SK-N-SH (cell line): ENCODE data around the gene TSEN15. TPM values are rescaled to one million over a fixed set of nuclear protein-coding genes. Genes with fewer than 3 reads are reported as not detected.
"Not testable (repeated sequence)": the region's sequence is repeated elsewhere in the genome, so short reads cannot be mapped to it uniquely, and the experiment has no call there.

Experiments
- CTCF ChIA-PET: fragments of 300-600, 350-600 bp; formaldehyde crosslinking; extraction: SDS; loops from one replicate; lab custom pipeline; 2021; lab: Yijun Ruan, JAX
- POLR2A ChIA-PET: fragments of 350-600 bp; sonication (Branson Sonifier 250); formaldehyde crosslinking; extraction: SDS; loops from one replicate; lab custom pipeline; 2020; ENCODE audit warnings: antibody characterized with exemption, inconsistent platforms; lab: Yijun Ruan, JAX
- DNase-seq: peaks from one replicate; pipeline ENCODE4 v3.0.0; 2012
- H2AFZ ChIP-seq: fragments of 200-600 bp; sonication (generic); 2 replicates; pipeline ENCODE4 v1.8.1; 2016; ENCODE audit warnings: antibody characterized with exemption, mild to moderate bottlenecking, low read depth
- H3F3A ChIP-seq: fragments of 200-600 bp; sonication (generic); replicated peaks from 2 replicates; pipeline ENCODE3; 2016; ENCODE audit warnings: antibody characterized with exemption, mild to moderate bottlenecking; ENCODE audit not compliant: insufficient read depth
- H3K27ac ChIP-seq, 2 experiments: fragments of 200-500 bp in 1 of 2; fragments of 200-600 bp in 1 of 2; sonication (Bioruptor generic) in 1 of 2; sonication (generic), shearing (Covaris generic) in 1 of 2; 2 replicates each; pipeline versions ENCODE4 v1.5.1 to v1.6.1; 2014 to 2016; ENCODE audit warnings: low read depth in 2 of 2, inconsistent platforms in 1 of 2, low read length in 1 of 2, mild to moderate bottlenecking in 1 of 2, mixed read lengths in 1 of 2
- H3K27me3 ChIP-seq: fragments of 200-600 bp; sonication (generic), shearing (Covaris generic); 2 replicates; pipeline ENCODE4 v1.6.1; 2016; ENCODE audit warnings: mixed run types; ENCODE audit not compliant: insufficient read depth
- H3K36me3 ChIP-seq, 2 experiments: fragments of 200-500 bp in 1 of 2; fragments of 200-600 bp in 1 of 2; sonication (Bioruptor generic) in 1 of 2; sonication (generic) in 1 of 2; replicated peaks in 1 of 2; 2 replicates each; pipeline versions ENCODE3 to v1.5.1; 2014 to 2016; ENCODE audit warnings: low read length in 1 of 2, mild to moderate bottlenecking in 1 of 2; ENCODE audit not compliant: insufficient read depth in 2 of 2, control insufficient read depth in 1 of 2
- H3K4me1 ChIP-seq, 2 experiments: fragments of 200-500 bp in 1 of 2; fragments of 200-600 bp in 1 of 2; sonication (Bioruptor generic) in 1 of 2; sonication (generic), shearing (Covaris generic) in 1 of 2; 2 replicates each; pipeline versions ENCODE4 v1.5.1 to v1.6.1; 2014 to 2016; ENCODE audit warnings: low read depth in 1 of 2, low read length in 1 of 2, mixed run types in 1 of 2; ENCODE audit not compliant: insufficient read depth in 2 of 2, control insufficient read depth in 1 of 2
- H3K4me2 ChIP-seq: fragments of 200-600 bp; sonication (generic), shearing (Covaris generic); 2 replicates; pipeline ENCODE4 v1.6.1; 2017; ENCODE audit warnings: mixed run types
- H3K4me3 ChIP-seq, 2 experiments: fragments of 200-500 bp in 1 of 2; fragments of 200-600 bp in 1 of 2; sonication (Bioruptor generic) in 1 of 2; sonication (generic), shearing (Covaris generic) in 1 of 2; 2 replicates each; pipeline versions ENCODE4 v1.5.1 to v1.8.1; 2014 to 2016; ENCODE audit warnings: low read depth in 2 of 2, inconsistent platforms in 1 of 2, low read length in 1 of 2, mild to moderate bottlenecking in 1 of 2, mixed read lengths in 1 of 2, moderate library complexity in 1 of 2
- H3K79me2 ChIP-seq: fragments of 200-600 bp; sonication (generic); 2 replicates; pipeline ENCODE4 v1.8.1; 2017; ENCODE audit warnings: mild to moderate bottlenecking; ENCODE audit not compliant: insufficient read depth
- H3K9ac ChIP-seq: fragments of 200-600 bp; sonication (generic); 2 replicates; pipeline ENCODE4 v1.6.1; 2017; ENCODE audit warnings: mixed run types
- H3K9me2 ChIP-seq: fragments of 200-600 bp; sonication (generic); 2 replicates; pipeline ENCODE4 v1.6.1; 2017; ENCODE audit warnings: mixed run types
- H3K9me3 ChIP-seq: fragments of 200-600 bp; sonication (generic); 2 replicates; pipeline ENCODE4 v1.6.1; 2017; ENCODE audit warnings: mixed run types, mild to moderate bottlenecking, moderate library complexity
- H4K20me1 ChIP-seq: fragments of 200-600 bp; sonication (generic); 2 replicates; pipeline ENCODE4 v1.6.1; 2017; ENCODE audit warnings: mild to moderate bottlenecking, mixed run types; ENCODE audit not compliant: insufficient read depth
- FOSL2 ChIP-seq: IDR thresholded peaks from 2 replicates; pipeline ENCODE4 v1.4.0; 2012; ENCODE audit warnings: low read depth, mild to moderate bottlenecking, moderate library complexity, borderline replicate concordance
- FOXJ3 ChIP-seq: sonication (generic); formaldehyde crosslinking; IDR thresholded peaks from 2 replicates; pipeline ENCODE4 v1.5.1; 2020; ENCODE audit warnings: mild to moderate bottlenecking, missing genetic modification reagents
- FOXM1 ChIP-seq: IDR thresholded peaks from 2 replicates; pipeline ENCODE4 v1.4.0; 2012; ENCODE audit warnings: low read depth, mild to moderate bottlenecking
- GATA2 ChIP-seq: sonication (generic); formaldehyde crosslinking; IDR thresholded peaks from 2 replicates; pipeline ENCODE4 v1.5.0; 2020; ENCODE audit warnings: mild to moderate bottlenecking, missing genetic modification reagents
- JUND ChIP-seq: IDR thresholded peaks from 2 replicates; pipeline ENCODE4 v1.4.0; 2012
- MEF2A ChIP-seq: IDR thresholded peaks from 2 replicates; pipeline ENCODE4 v1.4.0; 2012; ENCODE audit warnings: low read depth, borderline replicate concordance
- MXI1 ChIP-seq: IDR thresholded peaks from 2 replicates; pipeline ENCODE4 v1.6.1; 2012; ENCODE audit warnings: mild to moderate bottlenecking, low read depth, low read length, improper control_type of control experiment
- NFIC ChIP-seq: IDR thresholded peaks from 2 replicates; pipeline ENCODE4 v1.4.0; 2012; ENCODE audit warnings: borderline replicate concordance
- NRF1 ChIP-seq: IDR thresholded peaks from 2 replicates; pipeline ENCODE4 v1.6.1; 2012; ENCODE audit warnings: low read depth, mild to moderate bottlenecking, low read length
- POLR2AphosphoS5 ChIP-seq: IDR thresholded peaks from 2 replicates; pipeline ENCODE4 v1.6.1; 2012; ENCODE audit warnings: low read depth, low read length
- RCOR1 ChIP-seq: fragments of 150-350 bp; IDR thresholded peaks from 2 replicates; pipeline ENCODE4 v1.6.1; 2017; ENCODE audit warnings: antibody characterized with exemption, low read length
- RXRA ChIP-seq: IDR thresholded peaks from 2 replicates; pipeline ENCODE4 v1.4.0; 2012; ENCODE audit warnings: low read depth, mild to moderate bottlenecking, borderline replicate concordance
- SIN3A ChIP-seq: IDR thresholded peaks from 2 replicates; pipeline ENCODE4 v1.6.1; 2012; ENCODE audit warnings: low read depth, mild to moderate bottlenecking, low read length, moderate library complexity, borderline replicate concordance
- SMC3 ChIP-seq: IDR thresholded peaks from 2 replicates; pipeline ENCODE4 v1.6.1; 2012; ENCODE audit warnings: low read depth, low read length, improper control_type of control experiment
- TAF1 ChIP-seq: IDR thresholded peaks from 2 replicates; pipeline ENCODE4 v1.6.1; 2012; ENCODE audit warnings: low read depth, mild to moderate bottlenecking, low read length, moderate library complexity, borderline replicate concordance
- TCF12 ChIP-seq: IDR thresholded peaks from 2 replicates; pipeline ENCODE4 v1.4.0; 2012
- TEAD4 ChIP-seq: IDR thresholded peaks from 2 replicates; pipeline ENCODE4 v1.4.0; 2012; ENCODE audit warnings: mild to moderate bottlenecking, borderline replicate concordance; ENCODE audit not compliant: insufficient read depth
- WGBS: methylation state at CpG from one replicate; pipeline ENCODE4 v1.1.6; 2017; ENCODE audit warnings: low lambda C conversion rate; 5-methylcytosine and 5-hydroxymethylcytosine counted together
- polyA plus RNA-seq, 3 experiments: library from polyadenylated mRNA; depleted of rRNA; stranded (reverse); fragments of >200 nt; gene quantifications; 2 replicates each; pipeline ENCODE4 v1.2.3, GENCODE V29; 2012
- TF ChIP-seq, protein P1 (sequence below): IDR thresholded peaks from 2 replicates; pipeline ENCODE4 v1.4.0; 2012; ENCODE audit warnings: low read depth, borderline replicate concordance
- TF ChIP-seq, protein P2 (sequence below): IDR thresholded peaks from 2 replicates; pipeline ENCODE4 v1.4.0; 2012; ENCODE audit warnings: low read depth
- TF ChIP-seq, protein P3 (sequence below): IDR thresholded peaks from 2 replicates; pipeline ENCODE4; 2012
- TF ChIP-seq, protein P4 (sequence below): fragments of 150-350 bp; IDR thresholded peaks from 2 replicates; pipeline ENCODE4 v1.6.1; 2016; ENCODE audit warnings: mild to moderate bottlenecking, low read depth, low read length

TSEN15 gene
- polyA plus RNA-seq, 1 of the 3 experiments (the other 2 are of a cell fraction) = 29.0 TPM

DNA sequence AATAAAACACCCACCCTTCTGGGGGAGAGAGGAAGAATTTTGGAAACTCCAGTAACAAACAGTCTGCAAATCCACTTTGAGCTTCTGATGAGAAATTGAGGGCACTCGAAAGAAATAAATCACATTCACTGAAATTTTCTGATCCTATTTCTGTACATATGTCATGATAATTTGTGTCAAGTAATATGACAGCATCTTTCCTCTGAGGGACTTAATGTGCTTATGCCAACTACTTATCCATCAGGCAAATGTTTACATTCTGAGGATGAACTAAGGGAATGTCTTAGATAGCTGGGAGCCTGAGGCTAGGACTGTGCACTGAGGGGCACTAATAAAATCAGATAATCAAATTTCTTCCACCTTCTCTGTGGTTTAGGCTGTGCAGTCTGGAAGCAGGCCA, 44.5 kb downstream of the TSEN15 start:
- Histone ChIP-seq H3K9me2 (no peaks in the 10 kb centered on the region), H4K20me1 (no peaks in the 10 kb centered on the region), H3K4me3 (no peak overlapping the region), H3F3A (no peaks in the 10 kb centered on the region), H3K4me1 (no peaks in the 10 kb centered on the region; a peak in 1 of 4 replicates), H3K27me3 (no peaks in the 10 kb centered on the region), H2AFZ (no peak overlapping the region), H3K9ac (no peak overlapping the region), H3K4me2 (no peak overlapping the region), H3K36me3 (peaks cover 0 to 2% of the 10 kb centered on the region in 2 experiments), H3K79me2 (no peaks in the 10 kb centered on the region), H3K9me3 (no peaks in the 10 kb centered on the region), H3K27ac (no peak overlapping the region)
- WGBS = 91% methylated on average over 1 of the region's 1 CpG
- ChIA-PET POLR2A (no interaction called here), CTCF (interaction anchor here (1.4 kb wide), 1 partner anchor 21 kb away, joined by 4 read pairs; no protein-coding TSS in a partner anchor)
- no peak for DNase-seq
- TF ChIP-seq FOXM1 = no peak
- TF ChIP-seq RXRA = no peak
- no peak for TF ChIP-seq TAF1
- no peak for TF ChIP-seq TCF12
- TF ChIP-seq, protein P1, sequence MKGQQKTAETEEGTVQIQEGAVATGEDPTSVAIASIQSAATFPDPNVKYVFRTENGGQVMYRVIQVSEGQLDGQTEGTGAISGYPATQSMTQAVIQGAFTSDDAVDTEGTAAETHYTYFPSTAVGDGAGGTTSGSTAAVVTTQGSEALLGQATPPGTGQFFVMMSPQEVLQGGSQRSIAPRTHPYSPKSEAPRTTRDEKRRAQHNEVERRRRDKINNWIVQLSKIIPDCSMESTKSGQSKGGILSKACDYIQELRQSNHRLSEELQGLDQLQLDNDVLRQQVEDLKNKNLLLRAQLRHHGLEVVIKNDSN = no peak
- TF ChIP-seq RCOR1 = no peak
- no peak for TF ChIP-seq POLR2AphosphoS5
- no peak for TF ChIP-seq FOXJ3
- no peak for TF ChIP-seq MEF2A
- TF ChIP-seq SIN3A = no peak
- no peak for TF ChIP-seq NFIC
- no peak for TF ChIP-seq JUND
- TF ChIP-seq, protein P2, sequence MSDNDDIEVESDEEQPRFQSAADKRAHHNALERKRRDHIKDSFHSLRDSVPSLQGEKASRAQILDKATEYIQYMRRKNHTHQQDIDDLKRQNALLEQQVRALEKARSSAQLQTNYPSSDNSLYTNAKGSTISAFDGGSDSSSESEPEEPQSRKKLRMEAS = no peak
- TF ChIP-seq TEAD4 = no peak

DNA sequence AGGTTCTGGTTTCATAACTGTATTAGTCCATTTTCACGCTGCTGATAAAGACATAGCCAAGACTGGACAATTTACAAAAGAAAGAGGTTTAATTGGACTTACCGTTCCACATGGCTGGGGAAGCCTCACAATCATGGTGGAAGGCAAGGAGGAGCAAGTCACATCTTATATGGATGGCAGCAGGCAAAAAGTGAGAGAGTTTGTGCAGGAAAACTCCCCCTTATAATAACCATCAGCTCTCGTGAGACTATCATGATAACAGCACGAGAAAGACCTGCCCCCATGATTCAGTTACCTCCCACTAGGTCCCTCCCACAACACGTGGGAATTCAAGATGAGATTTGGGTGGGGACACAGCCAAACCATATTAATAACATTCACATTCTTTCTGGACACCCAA, 45.0 kb downstream of the TSEN15 start:
- H3K9me2 ChIP-seq, H3K4me1 ChIP-seq, DNase-seq, H3K27me3 ChIP-seq, H3K9me3 ChIP-seq, H2AFZ ChIP-seq, H3K9ac ChIP-seq, H4K20me1 ChIP-seq, H3K4me3 ChIP-seq, H3K36me3 ChIP-seq, H3F3A ChIP-seq, H3K4me2 ChIP-seq, POLR2A ChIA-PET, H3K79me2 ChIP-seq, H3K27ac ChIP-seq: not testable (repeated sequence)
- 86% methylated on average over 5 of the region's 5 CpGs for WGBS
- CTCF ChIA-PET = interaction anchor here (1.4 kb wide), 1 partner anchor 21 kb away, joined by 4 read pairs; no protein-coding TSS in a partner anchor

DNA sequence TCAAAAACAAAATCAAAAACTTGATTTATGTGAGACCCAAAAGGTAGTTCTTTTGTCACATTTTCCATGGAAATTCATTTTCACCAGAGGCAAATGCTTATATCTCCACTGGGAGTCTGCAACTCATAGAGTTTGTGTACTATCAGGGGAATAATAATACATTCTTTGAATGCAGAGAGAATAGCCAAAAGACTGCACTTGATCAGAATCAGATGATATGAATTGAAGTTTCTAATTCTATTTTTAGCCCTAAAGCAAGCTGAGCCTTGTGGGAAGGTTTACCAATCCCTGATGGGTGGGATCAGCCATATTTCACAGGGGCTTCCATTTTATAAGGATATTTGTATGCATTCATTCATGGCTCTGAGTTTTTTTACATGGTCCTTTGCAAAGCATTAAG, 49.6 kb downstream of the TSEN15 start:
- Histone ChIP-seq H2AFZ (no peak overlapping the region), H3K9me3 (no peaks in the 10 kb centered on the region), H3K27me3 (no peaks in the 10 kb centered on the region), H3K36me3 (no peaks in the 10 kb centered on the region), H3K9ac (no peak overlapping the region), H3K27ac (no peak overlapping the region), H3K4me1 (no peaks in the 10 kb centered on the region), H3K79me2 (no peaks in the 10 kb centered on the region), H3K4me3 (no peak overlapping the region), H3F3A (no peaks in the 10 kb centered on the region), H4K20me1 (no peaks in the 10 kb centered on the region), H3K9me2 (no peaks in the 10 kb centered on the region), H3K4me2 (no peak overlapping the region)
- ChIA-PET POLR2A (no interaction called here), CTCF (no interaction called here)
- DNase-seq = no peak
- TF ChIP-seq SMC3 = no peak
- TF ChIP-seq NFIC = no peak
- no peak for TF ChIP-seq MXI1
- no peak for TF ChIP-seq POLR2AphosphoS5
- no peak for TF ChIP-seq FOSL2
- no peak for TF ChIP-seq GATA2 (CRISPR knock-in tag)
- TF ChIP-seq, protein P3, sequence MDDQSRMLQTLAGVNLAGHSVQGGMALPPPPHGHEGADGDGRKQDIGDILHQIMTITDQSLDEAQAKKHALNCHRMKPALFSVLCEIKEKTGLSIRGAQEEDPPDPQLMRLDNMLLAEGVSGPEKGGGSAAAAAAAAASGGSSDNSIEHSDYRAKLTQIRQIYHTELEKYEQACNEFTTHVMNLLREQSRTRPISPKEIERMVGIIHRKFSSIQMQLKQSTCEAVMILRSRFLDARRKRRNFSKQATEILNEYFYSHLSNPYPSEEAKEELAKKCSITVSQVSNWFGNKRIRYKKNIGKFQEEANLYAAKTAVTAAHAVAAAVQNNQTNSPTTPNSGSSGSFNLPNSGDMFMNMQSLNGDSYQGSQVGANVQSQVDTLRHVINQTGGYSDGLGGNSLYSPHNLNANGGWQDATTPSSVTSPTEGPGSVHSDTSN = no peak
- TF ChIP-seq NRF1 = no peak
- TF ChIP-seq, protein P2 = no peak
- TF ChIP-seq, protein P4, sequence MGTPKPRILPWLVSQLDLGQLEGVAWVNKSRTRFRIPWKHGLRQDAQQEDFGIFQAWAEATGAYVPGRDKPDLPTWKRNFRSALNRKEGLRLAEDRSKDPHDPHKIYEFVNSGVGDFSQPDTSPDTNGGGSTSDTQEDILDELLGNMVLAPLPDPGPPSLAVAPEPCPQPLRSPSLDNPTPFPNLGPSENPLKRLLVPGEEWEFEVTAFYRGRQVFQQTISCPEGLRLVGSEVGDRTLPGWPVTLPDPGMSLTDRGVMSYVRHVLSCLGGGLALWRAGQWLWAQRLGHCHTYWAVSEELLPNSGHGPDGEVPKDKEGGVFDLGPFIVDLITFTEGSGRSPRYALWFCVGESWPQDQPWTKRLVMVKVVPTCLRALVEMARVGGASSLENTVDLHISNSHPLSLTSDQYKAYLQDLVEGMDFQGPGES = no peak
- no peak for TF ChIP-seq MEF2A
